HEK293T (cell line): Measurements from ENCODE around the gene EFCAB6.

ENCODE experiments used
- FOXA1 ChIP-seq: fragments of 450-650 bp; IDR thresholded peaks from 2 replicates; pipeline ENCODE4 v1.6.1; 2016; ENCODE audit warnings: mild to moderate bottlenecking
- FOXM1 ChIP-seq: fragments of 450-650 bp; IDR thresholded peaks from 2 replicates; pipeline ENCODE4 v1.6.1; 2017; ENCODE audit warnings: mild to moderate bottlenecking, borderline replicate concordance
- HDGF ChIP-seq: fragments of 450-650 bp; IDR thresholded peaks from 2 replicates; pipeline ENCODE4 v1.6.1; 2017; ENCODE audit warnings: antibody characterized with exemption, borderline replicate concordance
- L3MBTL2 ChIP-seq: fragments of 450-650 bp; conservative IDR thresholded peaks from 2 replicates; pipeline ENCODE4 v1.6.1; 2016; ENCODE audit warnings: mild to moderate bottlenecking
- NFRKB ChIP-seq: fragments of 450-650 bp; IDR thresholded peaks from 2 replicates; pipeline ENCODE4 v1.6.1; 2016; ENCODE audit warnings: mild to moderate bottlenecking, moderate library complexity
- PKNOX1 ChIP-seq: fragments of 450-650 bp; IDR thresholded peaks from 2 replicates; pipeline ENCODE4 v1.6.1; 2016
- SP1 ChIP-seq: fragments of 450-650 bp; IDR thresholded peaks from 2 replicates; pipeline ENCODE4 v1.6.1; 2017
- SUZ12 ChIP-seq: fragments of 450-650 bp; IDR thresholded peaks from 2 replicates; pipeline ENCODE4 v1.6.1; 2016; ENCODE audit warnings: mild to moderate bottlenecking
- TARDBP ChIP-seq: fragments of 450-650 bp; IDR thresholded peaks from 2 replicates; pipeline ENCODE4 v1.6.1; 2016
- ZNF384 ChIP-seq: fragments of 450-650 bp; IDR thresholded peaks from 2 replicates; pipeline ENCODE4 v1.6.1; 2016

DNA sequence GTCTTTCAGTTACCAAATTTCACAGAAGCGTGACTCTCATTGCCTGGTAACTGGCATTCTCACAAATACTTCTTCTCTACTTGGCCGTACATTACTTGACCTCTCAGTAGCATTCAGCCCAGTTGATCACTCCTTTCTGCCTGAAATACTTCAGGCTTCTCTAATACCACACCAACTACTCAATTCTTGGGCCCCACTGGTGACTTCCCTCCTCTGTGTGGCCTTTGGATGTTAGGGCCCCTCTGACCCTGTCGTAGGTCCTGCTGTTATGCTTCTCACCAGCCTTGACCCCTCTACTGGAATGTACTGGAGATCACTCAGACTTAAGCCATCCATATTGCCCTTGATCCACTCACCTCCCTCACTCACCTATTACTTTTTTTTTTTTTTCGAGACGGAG is 2.2 kb upstream of the EFCAB6 start:
- no peak for TF ChIP-seq FOXM1
- TF ChIP-seq SUZ12: no peak
- TF ChIP-seq FOXA1: no peak
- TF ChIP-seq NFRKB: no peak
- no peak for TF ChIP-seq ZNF384
- no peak for TF ChIP-seq HDGF
- no peak for TF ChIP-seq TARDBP
- no peak for TF ChIP-seq PKNOX1
- TF ChIP-seq SP1: no peak
- TF ChIP-seq L3MBTL2: no peak
